ENCODE results near the gene SAMD15.
"Not testable (repeated sequence)": the region's sequence is repeated elsewhere in the genome, so short reads cannot be mapped to it uniquely, and the experiment has no call there.

Gene SAMD15

DNA sequence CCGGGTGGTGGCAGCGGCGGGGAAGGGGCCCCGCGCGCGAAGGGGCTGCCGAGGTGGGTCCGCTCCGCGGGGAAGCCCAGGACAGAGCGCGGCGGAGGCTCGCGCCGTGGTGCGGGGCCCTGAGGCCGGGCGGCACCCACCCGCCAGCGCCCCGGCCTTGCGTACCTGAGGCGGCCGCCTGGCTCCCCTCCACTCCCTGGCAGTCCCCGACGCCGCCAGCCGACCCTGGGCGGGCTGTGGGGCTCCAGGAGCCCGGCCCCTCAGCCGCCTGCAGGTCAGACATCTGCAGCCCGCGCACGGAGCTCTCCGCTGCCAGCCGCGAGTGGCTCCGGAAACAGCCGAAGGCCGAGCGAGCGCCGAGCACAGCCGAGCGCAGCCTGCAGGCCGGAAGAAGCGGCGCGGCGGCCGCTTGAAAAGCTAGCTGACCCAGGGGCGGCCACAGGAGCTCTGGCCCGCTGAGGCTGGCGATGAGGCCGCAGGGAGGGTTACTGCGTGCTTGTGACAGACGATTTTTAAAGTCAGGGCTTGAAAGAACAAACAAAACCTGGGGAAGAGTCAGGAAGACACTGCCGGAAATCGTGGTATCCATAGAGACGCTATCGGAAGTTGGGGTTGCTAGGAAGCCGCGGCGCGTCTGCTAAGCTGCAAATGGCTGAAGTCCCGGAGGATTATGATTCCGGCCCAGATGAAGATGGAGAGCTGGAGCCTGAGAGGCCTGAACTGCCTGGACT lies at the start of gene SAMD15, which contains the start of gene TMED8:
Gene SAMD15, plus strand, starts transcription at position 609 of the 731 bp plus-strand sequence. Its CDS starts 40 bp downstream, at position 649.
Gene TMED8, minus strand, starts transcription at position 324 of the 731 bp plus-strand sequence. Its CDS starts 41 bp downstream, at position 283.
- DNase-seq (ENCODE audit: low spot score) = peak; percentile 76

DNA sequence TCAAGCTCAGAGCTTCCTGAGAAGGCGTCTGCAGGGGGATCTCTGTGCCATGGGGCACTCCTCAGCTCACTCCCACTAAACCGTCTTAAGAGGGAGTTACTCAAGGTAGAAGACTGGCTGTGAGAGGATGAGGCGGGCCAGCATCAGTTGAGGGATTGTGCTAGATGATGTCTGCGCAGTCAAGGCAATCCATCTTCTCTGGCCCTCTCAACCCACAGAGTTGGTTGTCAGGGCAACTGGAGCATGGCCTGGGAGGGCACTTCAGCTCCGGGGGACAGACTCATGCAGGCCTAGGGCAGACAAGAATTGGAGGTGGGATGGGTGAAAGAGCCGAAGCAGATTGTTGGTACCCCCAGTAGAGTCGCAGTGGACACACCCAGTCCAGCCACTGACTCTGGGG lies 47.3 kb upstream of the SAMD15 start:
- no peak for DNase-seq (ENCODE audit: low spot score)

DNA sequence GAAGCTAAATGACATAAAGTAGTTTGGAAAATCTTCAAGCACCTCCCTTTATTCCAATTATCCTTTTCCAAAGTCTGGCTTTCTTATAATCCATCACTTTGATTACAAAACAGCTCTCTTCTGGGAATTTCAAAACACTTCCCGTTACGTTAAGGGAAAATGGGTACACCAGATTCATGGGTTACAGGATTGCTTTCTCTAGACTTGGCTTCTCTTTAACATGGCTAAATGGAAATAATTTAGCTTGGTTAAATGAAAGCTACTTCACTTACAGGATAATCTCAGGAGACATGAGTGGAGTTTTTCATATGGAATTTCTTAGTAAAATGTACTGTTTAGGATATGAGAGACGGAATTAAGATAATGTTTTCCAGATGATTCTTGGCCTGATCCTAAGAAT lies 41.6 kb upstream of the SAMD15 start:
- DNase-seq (ENCODE audit: low spot score) = no peak

DNA sequence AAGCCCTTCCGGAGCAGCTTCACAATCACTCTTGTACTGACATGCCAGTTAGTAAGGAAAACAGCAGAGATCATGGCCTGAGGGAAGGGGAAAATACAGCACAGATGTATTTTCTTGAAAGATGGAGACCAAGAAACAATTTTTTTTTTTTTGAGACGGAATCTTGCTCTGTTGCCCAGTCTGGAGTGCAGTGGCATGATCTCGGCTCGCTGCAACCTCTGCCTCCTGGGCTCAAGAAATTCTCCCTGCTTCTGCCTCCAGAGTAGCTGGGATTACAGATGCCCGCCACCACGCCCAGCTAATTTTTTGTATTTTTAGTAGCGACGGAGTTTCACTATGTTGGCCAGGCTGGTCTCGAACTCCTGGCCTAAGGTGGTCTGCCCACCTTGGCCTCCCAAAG lies 39.9 kb upstream of the SAMD15 start:
- DNase-seq (ENCODE audit: low spot score) = not testable (repeated sequence)

DNA sequence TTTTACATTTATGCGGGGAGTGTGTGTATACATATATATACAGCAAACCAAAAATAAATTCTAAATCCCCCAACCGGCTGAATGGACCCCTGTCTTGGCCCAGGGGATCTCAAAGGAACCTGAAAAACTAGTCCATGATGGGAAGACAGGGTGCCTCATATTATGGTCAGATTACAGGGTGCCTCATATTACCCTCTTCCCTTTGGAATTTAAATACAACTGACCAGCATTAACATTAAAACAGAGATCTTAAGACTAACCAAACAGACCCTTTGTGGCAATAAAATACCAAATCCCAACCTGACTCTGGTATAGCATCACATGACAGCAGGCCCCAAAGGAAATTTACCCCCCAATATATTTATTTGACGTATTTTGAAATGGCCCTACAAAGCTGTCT lies 39.3 kb upstream of the SAMD15 start:
- DNase-seq (ENCODE audit: low spot score) = no peak

DNA sequence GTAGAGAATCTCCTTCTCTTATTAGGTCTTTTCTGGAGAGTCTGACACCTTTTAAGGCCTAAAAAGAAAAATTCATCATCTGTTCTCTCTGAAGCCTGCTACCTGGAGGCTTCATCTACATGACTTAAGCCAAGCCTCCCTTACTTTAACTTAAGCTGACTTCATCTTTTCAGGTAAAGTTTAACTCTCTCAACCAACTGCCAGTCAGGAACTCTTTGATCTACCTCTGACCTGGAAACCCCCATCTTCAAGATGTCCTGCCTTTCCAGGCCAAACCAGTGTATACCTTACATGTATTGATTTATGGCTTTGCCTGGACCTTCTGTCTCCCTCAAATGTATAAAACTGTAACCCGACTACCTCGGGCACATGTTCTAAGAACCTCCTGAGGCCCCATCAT lies 38.9 kb upstream of the SAMD15 start:
- no peak for DNase-seq (ENCODE audit: low spot score)

DNA sequence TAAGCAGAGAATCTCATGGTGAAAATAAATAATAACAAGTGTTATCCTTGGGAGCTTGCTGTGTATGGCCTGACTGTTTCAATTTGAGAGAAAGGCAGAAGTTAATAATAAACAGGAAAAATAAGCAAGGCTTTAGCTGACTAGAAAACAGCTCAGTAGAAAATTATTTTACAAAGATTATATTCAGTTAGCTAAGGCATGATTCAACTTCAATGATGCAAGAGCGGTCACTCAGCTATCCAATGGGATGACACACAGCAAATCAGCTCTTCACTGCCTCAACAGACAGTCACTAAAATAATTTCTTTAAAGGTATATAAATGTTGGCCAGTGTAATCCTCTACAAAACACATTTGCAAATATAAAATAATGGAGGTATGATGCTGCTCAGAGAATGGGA lies 37.8 kb upstream of the SAMD15 start:
- DNase-seq (ENCODE audit: low spot score) = no peak

DNA sequence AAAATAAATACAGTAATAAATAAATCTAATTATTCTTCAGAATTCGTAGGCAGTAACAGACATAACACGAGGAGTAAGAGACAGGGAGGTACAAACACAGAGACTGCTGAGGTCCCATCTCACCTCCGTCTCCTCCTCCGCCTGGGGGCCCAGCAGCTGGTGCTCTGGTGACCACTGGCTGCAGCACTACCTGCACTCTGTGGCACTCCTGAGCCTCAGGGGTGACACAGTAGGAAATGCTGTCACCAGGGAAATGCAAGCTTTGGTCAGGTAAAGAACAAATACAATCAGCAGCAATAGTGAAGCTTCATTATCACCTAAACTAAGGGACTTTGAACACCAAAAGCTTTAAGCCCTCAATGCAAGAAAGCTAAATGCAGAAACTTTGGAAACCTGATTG lies 36.8 kb upstream of the SAMD15 start:
- DNase-seq (ENCODE audit: low spot score) = no peak

DNA sequence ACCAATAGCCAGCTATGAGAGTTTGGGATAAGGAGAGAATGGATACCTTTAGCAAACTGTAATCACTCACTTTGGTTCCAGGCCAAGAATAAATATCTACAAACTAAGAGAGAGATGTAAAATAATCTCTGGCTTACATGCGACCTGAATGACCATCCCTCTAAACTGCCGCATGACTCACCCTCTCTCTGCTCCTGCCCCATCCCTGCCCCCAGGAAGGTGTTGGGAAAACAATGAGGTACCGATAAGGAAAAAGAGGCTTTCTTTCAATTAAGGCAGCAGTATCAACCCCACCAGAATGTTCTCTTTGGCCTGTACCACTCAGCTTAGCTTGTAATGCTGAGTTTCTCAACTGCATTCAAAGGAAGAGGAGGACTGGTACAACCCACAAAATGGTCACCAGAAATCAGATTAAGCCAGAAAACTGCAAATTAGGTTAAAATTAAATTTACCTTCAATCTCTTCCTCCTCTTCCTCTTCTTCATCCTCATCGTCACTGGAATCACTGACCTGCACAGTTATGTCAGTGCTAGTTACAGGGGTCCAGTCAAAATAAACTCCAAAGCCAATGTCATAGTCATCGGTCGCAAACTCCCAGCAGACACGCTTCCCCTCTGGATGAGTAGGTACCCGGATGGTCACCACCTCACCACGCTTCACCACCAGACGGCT lies 34.3 kb upstream of the SAMD15 start:
- no peak for DNase-seq (ENCODE audit: low spot score)

DNA sequence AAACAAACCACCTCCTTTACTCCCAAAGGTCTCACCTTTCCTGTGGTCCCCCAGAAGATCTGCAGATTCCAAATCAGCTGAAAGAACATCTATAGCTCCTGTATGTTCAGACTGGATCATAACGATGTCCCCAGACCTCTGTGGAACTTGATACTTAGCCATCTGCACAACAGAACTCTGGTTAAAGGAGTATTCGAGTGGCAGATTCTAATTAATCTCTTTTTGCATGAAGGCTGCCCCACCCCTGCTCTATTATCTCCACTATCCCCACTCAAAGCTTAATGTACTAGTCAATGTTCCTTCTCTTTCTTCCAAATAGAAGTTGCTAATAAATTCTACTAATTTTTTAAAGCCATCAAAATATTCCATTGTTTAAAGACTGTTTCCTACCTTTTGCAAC lies 33.5 kb upstream of the SAMD15 start:
- DNase-seq (ENCODE audit: low spot score) = no peak

DNA sequence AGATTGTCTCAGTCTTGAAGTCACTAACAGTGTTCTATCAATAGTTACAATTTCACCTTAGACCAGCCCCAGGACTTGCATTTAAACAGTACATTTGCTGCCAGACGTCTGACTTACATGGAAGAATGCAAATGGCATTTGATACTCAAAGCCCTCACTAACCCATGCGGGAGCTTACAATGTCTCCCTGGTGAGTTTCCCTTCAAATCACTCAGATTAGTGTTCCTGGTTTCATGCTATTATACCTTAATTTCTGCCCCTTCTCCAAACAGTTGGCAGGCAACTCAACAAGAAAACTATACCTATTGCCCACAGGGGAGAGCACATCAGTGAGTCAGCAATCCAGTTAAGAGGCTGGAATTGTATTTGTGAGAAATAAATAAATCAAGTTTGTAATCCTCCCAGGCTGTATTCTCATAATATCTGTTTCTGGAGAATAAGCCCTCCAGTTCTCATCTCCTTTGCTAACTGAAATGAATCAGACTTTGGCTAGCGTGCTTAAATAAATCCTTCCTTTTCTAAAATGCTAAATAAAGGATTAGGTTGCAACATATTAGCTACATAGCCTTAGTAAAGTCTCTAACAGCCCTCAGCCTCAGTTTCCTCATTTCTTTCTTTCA lies 32.7 kb upstream of the SAMD15 start:
- no peak for DNase-seq (ENCODE audit: low spot score)

DNA sequence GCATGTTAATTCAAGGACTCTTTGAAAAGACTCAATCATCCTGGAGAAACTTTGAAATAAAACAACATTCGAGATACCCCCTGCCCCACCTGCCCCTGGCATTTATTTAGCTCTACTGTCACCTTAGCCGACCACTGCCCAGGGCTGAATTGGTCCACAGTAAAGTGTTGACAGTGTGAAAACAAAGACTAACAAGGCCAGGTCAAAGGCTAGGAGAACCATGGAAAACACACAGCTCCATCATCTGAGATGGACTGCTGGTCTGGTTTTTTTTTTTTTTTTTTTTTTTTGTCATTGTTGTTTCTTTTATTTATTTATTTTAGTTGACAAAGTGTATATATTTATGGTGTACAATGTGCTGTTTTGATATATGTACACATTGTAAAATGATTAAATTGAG lies 30.7 kb upstream of the SAMD15 start:
- no peak for DNase-seq (ENCODE audit: low spot score)

DNA sequence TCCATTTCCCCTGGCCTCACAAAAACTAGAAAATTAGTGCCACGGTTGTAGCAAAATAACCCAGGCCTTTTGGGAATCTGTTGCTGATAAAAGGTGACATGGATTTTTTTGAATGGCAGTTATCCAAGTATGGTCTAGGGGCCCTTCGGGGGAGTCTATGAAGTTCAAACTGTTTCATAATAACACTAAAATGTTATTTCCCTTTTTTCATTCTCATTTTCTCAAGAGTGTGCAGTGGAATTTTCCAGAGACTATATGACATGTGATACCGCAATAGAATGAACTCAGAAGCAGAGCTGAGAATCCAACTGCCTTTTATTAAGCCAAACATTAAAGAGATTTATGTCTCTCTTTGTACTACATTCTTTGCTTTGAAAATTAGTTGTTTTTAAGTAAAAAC lies 29.4 kb upstream of the SAMD15 start:
- DNase-seq (ENCODE audit: low spot score) = no peak

DNA sequence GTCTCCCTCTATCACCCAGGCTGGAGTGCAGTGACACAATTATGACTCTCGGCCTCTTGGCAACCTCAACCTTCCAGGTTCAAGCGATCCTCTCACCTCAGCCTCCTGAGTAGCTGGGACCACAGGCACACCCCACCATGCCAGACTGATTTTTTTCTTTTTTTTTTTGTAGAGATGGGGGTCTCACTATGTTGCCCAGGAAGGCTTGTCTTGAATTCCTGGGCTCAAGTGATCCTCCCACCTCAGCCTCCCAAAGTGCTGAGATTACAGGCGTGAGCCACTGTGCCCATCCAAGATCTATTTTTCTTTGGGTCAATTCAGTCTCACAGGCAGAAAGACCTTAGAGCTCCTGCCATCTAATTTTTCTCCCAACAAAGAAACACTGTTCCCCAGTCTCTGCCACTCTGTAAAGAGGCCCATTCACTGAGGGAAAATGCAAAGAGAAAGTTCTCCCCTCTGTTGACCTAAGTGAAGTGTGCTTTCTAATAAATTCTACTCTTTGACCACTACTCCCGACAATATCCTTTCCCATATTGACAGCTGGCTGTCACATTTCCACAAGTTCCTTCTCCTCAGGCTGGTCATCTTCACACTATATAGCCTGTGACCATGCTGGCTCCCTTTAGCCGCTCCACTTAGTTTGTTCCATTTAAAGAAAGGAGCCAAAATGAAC lies 23.6 kb upstream of the SAMD15 start:
- DNase-seq (ENCODE audit: low spot score) = peak; percentile 32

DNA sequence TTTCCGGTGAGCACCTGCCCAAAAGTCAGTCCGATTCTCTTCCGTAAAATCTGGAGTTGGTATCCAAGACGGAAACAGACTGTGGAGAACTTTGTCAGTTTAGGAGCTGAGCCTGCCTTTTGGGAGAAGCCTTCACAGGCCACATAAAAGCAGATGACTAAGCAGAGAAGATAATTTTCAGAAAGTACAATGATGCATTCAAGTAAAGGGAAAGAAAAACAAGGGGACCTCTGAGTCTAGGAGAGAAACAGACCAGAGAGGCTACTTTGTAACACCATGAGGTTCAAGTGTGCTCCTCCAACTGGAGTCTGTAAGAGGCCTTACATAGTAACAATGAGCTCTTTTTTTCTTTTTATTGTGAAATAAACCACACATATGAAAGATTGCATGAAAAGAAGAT lies 21.4 kb upstream of the SAMD15 start:
- DNase-seq (ENCODE audit: low spot score) = no peak

DNA sequence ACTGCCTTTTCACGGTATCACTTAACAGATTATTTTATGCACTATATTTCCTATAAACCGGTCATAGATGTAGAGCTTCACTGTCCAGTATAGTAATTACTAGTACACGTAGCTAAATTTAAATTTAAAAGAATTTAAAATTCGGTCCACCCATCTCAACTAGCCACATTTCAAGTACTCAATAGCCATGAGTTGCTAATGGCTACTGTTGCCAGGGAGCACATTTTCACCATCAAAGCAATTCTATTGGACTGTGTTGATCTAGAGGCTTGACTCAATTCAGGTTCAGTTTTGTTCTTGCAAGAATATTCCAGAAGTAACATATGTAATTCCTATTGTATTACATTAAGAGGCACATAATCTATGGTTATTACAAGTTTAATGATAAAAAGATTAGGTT lies 20.3 kb upstream of the SAMD15 start:
- DNase-seq (ENCODE audit: low spot score) = no peak

DNA sequence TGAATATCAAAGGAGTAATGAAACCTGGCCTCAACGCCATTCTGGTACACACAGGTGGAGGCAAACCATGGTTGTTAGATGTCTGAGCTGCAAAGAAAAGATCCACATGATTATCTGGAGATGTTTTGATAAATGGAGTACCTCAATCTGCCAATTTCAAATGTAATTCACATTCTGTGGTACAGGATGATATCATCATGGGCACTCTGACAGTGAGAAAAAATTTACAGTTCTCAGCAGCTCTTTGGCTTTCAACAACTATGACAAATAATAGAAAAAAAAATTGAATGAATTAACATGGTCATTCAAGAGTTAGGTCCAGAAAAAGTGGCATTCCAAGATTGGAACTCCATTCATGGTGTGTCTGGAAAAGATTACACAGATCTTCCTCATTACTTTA lies 17.6 kb upstream of the SAMD15 start:
- no peak for DNase-seq (ENCODE audit: low spot score)

DNA sequence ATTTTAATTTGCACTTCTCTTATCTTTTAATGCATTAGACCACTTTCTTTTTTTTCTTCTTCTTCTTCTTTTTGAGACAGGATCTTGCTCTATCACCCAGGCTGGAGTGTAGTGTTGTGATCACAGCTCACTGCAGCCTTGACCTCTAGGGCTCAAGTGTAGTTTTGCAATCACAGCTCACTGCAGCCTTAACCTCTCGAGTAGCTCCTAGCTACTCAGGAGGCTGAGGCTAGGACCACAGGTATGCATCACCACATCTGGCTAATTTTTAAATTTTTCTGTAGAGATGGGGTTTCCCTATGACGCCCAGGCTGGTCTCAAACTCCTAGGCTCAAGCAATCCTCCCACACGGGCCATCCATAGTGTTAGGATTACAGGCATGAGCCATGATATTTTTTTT lies 13.0 kb upstream of the SAMD15 start:
- no peak for DNase-seq (ENCODE audit: low spot score)

DNA sequence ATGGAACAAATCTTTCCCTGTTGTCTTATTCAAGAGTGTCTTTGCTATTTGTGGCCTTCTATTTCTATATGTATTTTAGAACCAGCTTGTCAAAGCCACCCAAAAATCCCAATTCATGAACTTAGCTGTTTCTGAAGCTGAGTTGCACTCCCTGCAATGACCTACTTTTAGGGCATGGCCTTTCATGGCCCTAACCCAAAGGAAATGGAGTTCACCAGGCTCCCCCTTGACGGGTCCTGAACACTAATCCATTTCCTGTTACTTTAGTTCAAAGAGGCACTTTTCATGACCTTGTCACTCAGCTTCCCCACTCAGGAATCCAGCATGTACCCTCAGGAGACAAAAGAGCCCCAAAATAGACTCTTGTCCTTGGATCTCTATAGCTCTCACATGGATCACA lies 7.9 kb upstream of the SAMD15 start:
- DNase-seq (ENCODE audit: low spot score) = no peak

DNA sequence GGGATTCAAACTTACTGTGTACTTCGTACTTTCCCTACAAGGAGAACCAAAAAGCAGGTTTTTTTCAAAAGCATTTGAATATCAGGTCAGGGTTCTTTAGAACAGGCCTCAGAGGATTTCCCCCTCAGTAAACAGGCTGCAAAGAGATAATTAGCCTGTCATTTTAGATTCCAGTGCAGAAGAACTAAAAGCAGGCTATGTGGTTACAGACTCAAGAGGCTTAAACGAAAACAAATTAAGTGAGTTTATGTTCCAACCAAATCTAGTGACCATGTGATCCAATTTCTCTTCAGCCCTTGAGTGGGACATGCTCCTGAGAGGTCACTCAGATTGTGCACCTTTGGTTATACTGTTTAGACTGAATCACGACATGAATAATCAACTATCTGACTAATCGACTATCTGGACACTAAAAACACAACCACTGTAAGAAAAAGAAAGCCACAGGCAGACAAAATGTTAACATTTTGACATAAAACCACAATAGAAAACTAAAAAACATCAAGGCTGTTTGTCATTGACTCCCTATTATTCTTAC lies 4.8 kb upstream of the SAMD15 start:
- no peak for DNase-seq (ENCODE audit: low spot score)

DNA sequence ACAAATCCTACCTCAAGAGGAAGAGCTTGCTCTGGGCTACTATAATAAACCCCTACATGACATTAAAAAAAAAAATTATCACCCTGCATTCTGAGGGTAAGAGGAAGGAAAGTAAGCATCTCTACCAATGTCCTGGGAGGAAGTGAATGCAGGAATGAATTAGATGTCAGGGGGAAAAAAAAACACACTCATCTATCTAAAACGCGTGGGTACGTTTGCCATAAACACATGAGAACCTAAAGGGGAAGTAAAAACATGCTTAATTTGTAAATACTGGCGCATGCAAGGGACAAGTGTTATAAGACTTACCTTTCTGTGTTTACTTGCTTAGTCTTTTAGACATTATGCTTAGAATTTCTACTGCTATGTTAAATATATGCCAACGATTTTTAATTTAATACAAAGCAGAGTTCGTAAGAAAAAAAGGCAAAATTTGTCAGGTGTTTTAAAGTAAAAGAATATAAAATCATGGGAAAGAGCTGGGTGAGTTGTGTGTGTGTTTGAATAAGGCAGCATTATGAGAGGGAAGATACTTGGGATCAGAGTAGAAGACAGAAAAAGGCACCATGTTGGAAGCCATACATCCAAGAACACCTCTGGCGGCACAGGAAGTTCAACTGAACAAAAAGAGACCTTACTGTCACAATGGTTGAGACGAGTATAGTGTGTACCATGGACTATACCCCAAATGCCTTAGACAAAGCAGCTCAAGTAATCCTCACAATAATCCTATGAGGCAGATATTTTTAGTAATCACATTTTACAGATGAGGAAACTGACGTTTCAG lies 1.8 kb upstream of the SAMD15 start:
- no peak for DNase-seq (ENCODE audit: low spot score)
